HG03097 (cell line): ENCODE results near the gene EPB41L4A.
"Not testable (repeated sequence)": the region's sequence is repeated elsewhere in the genome, so short reads cannot be mapped to it uniquely, and the experiment has no call there.

Source experiments
- ATAC-seq: cut with Tn5 transposase; IDR thresholded peaks from one replicate; pipeline ENCODE4 v1.9.1; 2021; ENCODE audit not compliant: unreplicated experiment, low FRiP score

Gene EPB41L4A

DNA sequence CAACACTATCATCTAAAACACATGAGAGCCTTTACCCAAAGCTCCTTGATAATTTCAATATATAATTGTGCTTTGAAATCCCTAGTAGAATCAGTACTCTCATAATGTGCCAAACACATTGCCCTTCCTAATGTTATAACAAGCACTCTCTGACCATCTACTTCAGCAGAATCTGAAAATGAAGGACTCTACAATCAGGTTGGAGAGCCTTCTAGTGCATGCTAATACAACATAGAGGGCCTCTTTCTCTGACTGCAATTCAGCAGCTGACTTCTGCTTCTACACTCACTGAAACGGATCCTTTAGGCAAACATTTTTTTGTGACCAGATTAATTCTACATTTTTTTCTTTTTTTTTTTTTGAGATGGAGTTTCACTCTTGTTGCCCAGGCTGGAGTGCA lies 155.6 kb downstream of the EPB41L4A start:
- no peak for ATAC-seq

DNA sequence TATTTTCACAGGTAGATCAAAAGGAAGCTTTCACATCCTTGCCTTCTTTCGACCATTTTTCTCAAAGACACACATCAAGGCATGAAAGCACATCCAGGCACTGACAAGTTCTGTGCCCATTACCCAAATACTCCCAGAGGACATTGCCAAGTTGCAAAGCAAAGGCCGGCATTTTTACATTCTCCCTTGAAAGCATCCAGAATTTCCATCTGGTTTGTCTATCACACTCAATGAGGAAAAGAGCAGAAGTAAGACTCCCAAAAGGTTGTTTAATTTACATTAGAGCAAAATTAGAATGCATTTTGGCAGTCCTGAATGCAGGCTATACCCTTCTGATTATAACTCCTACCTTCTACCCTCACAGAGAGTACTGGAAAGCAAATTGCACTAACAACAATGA lies 160.5 kb downstream of the EPB41L4A start:
- ATAC-seq: no peak

DNA sequence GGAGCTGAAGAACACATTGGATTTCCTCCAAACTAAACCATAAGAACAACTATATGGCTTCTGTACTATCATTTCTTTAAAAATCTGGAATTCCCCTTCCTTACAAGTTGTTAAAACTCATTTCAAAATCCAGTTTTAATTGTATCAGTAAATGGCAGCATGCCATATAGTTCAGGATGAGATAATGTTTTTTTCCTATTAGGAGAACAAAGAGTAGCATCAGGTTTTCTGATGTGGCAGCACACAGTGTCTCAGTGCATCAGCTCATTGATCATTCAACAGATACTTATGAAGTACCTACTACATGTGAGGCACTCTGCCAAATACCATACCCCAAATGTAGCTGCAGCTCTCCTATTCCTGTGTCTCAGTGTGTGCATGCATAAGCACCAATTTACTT lies 161.1 kb downstream of the EPB41L4A start:
- no peak for ATAC-seq

DNA sequence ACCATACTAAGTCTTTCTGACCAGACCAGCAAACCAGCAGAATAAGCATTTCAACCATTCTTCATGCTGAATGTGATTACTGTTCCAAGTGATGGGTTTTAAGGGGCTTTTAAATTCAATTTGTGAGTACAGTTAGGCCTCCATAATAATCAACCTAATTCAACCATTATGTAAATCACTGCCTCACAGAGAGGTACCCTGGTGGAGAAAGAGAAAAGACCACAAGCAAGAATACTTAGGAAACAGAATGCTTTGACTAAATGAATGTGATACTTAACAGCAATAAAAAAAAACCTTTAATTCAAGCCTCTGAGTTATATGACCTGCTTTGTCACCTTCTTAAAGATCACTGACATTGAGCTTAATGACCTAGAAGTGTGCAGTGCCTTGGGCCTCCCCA lies 162.1 kb downstream of the EPB41L4A start:
- no peak for ATAC-seq

DNA sequence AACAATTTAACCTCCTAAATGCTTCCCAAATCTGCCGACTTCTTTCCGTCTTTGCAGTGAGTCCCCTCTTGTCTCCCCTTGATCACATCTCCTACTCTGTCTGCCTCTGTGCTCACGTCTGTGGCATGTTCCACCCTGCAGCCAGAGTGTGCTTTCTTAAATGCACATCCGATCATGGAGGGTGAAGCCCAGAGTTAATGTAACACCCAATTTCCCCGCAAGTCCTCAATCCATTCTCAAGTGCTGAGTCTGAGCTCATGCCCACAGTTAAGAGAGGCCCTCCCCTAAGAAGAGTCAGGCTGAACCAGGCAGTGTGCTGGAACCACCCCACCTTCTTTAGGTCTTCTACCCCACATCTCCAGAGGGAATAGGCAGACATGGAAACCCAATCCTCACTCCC lies 164.8 kb downstream of the EPB41L4A start:
- no peak for ATAC-seq

DNA sequence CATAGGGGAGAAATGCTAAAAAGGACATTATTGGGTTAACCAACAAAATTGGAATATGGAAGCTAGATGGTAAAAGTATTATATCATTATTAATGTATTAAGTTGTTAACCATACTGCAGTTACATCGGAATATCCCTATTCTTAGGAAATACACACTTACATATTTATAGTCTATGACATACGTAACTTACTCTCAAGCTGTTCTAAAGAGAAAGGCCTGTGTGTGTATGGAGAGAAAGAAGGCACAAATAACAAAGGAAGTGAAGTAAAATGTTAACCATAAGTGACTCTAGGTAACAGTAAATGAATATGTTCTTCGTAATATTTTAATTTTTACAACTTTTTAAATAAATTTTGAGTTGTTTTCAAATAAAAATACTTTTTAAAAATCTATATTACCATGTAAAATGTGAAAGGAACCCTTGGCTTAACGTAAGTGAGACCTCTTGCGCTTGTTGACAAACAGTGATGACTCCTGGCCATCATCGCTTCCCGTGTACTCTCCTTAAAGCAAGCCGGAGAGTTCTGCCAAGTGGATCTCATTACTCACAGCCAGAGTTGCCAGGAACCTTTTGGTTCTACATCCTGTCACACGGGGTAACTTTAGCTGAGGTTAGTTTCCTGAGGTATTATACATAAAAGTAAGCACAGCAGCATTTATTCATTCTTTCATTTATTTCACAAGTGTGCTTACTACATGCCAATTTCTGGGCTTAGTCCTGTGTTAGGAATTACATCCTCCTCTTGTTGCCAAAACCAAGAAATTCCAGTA lies 165.4 kb downstream of the EPB41L4A start:
- ATAC-seq: no peak

DNA sequence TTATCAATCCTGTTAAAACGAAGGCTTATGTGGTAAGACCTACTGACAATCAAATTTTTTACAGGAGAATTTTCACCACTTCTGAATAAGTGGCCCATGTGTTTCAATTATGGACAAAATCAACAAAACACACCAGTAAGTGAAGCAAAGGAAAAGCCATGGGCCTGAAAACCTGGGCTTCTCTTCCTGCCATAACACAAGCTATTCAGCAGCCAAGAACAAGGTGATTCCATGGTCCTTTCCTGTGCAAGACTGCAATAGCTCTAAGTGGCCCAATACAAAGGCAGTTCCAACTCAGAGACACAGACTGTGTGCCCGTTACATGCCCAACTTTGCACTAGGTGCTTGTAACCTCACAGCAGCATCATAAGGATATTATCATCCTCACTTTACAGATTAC lies 168.5 kb downstream of the EPB41L4A start:
- ATAC-seq: no peak

DNA sequence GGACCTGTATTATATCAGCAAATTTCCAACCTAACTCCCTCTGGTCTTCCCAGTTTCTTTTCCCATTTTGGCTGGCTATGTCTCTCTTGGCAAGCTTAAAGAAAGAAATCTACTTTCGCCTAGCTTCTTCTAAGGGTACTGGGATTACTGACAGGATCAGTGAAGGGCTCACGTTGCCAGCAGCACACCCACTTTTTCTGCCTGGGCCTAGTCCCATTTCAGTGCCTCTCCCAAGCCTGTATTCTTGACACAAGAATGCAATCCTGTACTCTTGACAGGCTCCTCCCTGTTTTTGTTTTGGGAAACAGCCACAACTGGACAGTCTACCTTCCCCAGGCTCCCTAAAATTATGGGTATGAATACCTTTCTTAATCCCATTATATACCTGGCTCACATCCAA lies 170.5 kb downstream of the EPB41L4A start:
- no peak for ATAC-seq

DNA sequence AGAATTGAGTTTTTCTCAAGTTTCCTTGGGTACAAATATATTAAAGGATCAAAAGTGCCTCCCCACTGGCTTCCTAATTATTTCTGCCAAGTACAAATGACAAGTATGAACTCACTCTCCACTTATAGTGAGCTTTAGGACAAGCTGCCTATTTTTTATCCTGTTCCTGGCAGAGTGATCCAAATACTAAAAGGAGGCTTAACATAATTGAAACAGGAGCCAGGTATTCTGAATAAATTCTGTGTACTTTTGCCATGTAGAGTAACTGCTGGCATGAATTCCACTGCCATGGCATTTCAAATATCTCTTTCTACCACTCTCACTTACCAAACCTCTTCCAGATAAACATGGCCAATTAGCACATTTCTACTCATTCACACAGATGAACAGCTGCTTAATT lies 171.1 kb downstream of the EPB41L4A start:
- ATAC-seq: no peak

DNA sequence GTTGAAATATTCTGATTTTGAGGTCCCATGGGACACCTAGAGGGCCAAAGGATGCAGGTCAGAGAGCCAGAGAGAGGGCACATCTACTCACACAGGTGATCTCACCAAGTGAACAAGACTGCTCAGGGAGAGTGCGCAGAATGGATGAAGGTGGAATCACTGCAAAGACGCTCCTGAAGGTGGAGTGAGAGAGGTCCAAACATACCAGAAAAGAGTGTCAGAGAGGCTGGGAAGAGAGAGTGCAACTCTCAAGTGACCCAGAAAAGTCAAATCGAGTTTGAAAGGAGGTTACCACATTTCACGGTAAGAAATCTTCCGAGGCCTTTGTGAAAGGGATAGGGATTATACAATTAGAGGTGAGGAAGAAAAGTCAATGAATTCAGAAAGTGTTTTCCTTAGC lies 173.4 kb downstream of the EPB41L4A start:
- ATAC-seq: no peak

DNA sequence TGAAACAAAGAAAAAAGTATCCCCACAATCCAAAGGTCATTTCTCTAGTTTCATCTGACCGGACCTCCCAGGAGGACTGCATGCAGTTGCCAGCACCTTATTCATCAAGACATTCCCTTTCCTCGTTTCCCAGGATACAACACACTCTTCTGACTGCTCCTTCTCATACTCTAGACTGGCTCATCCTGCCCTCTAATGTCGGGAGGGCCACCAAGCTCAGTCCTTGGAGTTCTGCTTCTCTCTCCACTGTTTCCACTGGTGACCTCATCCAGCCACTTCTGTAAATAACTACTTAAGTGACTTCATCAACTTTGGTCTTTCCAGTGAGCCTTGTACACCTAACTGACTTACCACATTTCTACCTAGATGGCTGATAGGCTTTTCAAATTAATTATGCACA lies 179.1 kb downstream of the EPB41L4A start:
- ATAC-seq: no peak

DNA sequence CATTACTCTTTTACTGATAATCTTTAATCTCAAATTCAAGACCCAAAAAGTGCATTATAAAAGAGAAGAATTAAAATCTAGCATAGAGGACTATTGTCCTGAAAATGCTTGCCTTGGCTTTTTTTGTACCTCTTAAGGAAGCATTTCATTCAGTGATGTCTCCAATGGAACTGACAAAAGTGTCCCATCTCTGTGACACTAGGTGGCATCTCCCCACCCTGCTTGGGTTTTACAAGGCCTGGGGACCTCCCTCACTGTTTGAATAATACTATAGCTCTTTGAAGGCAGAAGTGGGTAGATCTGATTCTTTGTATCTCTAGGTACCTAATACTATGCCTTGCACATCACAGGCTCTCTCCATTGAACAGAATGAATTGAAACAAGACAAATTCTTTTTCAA lies 180.6 kb downstream of the EPB41L4A start:
- no peak for ATAC-seq

DNA sequence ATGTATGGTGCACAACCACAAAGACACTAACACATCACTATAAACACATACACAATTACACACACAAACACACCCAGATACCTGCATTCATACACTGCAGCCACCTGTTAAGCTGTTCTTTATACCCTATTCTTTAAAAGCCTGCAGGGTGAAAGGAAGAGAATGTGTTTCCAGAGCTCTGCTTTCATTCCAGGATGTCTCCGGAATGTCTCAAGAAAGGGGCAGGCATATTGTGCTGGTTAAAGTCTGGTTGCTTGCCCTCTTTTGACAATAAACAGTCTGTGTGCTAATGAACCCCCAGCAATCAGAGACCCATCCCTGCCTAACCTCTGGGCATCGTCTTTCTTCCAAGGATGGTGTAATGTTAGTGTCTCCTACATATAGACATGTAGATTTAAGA lies 181.6 kb downstream of the EPB41L4A start:
- no peak for ATAC-seq

DNA sequence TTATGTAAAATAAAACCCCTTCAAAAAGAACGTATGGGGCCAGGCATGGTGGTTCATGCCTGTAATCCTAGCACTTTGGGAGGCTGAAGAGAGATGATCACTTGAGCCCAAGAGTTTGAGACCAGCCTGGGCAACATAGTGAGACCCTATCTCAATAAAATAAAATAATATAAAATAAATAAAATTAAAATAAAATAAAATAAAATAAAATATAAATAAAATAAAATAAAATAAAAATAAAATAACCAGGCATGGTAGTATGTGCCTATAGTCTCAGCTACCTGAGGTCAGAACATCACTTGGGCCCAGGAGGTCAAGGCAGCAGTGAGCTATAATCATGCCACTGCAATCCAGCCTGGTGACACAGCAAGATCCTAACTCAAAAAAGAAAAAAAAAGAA lies 185.1 kb downstream of the EPB41L4A start:
- no peak for ATAC-seq

DNA sequence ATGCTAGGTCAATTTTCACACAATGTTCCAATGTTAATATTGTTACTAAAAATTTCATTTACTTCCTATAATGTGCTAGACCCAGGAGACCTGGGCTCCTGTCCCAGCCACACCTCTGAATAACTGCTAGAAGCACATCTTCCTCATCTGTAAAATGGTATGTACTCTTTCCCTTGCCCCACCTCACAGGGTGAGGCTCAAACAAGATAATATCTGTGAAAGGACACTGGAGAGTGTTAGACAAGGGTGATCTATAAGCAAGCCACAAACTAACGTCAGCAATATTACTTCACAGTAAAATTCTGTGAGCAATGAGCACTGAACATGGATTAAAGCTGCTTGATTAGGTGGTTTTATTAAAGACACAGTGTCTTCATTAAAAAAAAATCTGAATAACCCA lies 186.4 kb downstream of the EPB41L4A start:
- ATAC-seq: no peak

DNA sequence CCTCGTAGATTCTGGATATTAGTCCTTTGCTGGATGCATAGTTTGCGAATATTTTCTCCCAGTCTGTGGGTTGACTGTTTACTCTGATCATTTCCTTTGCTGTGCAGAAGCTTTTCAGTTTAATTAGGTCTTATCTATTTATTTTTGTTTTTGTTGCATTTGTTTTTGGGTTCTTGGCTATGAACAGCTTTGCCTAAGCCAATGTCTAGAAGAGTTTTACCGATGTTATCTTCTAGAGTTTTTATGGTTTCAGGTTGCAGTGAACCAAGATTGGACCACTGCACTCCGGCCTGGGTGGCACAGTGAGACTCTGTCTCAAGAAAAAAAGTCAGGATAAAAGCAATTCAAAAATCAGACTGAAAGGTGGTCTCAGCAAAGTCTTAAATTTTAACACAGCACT lies 188.5 kb downstream of the EPB41L4A start:
- ATAC-seq: no peak

DNA sequence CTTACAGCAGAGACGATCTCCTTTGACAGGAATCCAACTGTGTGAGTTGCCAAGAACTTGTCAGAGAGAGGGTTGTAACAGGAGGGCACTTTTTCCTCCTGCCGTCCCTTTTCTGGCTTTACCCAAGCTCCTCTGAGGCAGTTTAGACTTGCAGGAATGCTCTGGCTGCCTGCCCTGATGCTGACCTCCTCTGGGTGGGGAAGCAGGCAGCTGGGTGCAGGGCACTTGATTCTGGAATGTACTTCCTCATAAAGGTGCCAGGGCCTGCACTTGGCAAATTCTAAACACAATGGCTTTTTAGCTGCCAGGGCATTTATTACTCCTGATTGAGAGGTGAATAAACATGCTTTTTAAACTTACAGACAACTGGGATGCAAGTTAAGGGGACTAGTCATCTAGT lies 190.4 kb downstream of the EPB41L4A start:
- no peak for ATAC-seq

DNA sequence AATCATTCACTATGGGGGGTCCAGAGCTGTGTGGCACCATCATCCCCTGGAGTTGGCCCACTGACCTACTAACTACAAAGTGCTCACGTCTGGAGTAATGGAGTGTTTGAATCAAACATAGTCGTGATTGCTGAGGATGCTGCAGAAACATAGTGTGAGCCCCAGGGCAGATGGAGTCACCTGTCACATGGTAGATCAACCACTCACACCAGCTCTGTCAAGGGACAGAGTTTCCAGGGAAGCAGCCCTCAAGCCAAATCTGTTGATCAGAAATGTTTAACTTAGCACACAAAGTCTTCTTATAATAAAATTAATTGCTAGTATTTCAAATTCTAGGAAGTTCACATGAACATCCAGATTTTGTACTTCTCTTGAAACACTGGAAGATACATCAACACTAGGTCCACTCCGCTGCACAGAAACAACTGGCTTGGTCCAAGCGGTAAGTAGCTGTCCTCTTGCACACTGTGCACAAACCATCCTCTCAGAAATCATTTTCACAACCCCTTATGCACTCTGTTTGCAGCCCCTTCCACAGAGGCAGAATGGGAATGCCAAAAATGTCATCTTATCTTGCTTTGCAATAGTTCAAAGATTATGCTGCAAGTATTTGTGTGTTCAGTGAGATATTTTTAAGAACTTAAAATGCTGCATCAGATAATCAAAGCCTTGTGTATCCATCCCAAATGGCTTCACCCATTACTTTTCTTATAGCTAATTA lies 191.0 kb downstream of the EPB41L4A start:
- no peak for ATAC-seq

DNA sequence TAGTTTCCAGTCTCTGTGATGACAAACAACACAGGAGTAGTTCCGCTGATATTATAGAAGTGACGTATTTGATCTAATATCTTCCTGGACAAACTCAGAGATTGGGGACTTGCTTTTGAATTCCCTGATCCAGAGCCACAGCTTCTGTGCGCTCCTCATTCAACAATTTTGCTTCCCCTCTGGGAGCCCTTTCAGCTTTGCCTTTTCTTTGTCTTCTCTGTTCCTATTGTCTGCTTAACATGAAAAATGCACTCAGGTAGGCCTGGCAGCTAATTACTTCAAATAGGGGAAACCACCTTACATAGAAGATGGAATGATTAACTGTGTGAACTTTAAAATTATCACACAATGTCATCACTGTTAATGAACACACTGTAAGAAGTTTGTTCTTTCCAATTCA lies 192.9 kb downstream of the EPB41L4A start:
- ATAC-seq: no peak

DNA sequence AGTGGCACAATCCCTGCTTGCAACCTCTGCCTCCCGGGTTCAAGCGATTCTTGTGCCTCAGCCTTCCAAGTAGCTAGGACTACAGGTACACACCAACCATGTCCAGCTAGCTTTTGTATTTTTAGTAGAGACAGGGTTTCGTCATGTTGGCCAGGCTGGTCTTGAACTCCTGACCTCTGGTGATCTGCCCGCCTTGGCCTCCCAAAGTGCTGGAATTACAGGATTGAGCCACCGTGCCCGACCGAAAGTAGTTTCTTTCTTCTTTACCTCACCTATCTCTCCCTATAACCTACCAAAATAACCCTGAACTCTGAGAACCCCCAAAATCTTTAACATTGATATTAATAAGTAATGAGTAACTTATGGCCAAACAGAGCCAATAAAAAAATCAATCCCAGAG lies 196.1 kb downstream of the EPB41L4A start:
- not testable (repeated sequence) for ATAC-seq

DNA sequence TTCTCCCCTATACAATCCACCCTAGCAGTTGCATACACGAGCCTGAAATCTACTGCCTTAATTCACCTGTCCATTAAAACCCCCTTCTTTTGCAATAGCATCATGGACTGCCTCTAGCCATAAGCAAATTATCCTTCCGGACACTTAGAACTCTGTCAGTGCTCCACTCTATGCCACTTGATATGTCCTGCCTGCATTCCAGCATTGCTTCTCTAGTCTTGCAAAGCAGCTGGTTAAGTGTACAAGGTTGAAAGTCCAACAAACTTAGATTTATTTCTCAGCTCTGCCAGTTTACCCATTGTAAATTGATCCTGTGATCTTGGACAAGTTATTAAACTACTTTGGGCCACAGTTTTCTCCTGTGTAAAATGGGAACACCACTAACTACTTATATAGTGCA lies 197.9 kb downstream of the EPB41L4A start:
- ATAC-seq: no peak

DNA sequence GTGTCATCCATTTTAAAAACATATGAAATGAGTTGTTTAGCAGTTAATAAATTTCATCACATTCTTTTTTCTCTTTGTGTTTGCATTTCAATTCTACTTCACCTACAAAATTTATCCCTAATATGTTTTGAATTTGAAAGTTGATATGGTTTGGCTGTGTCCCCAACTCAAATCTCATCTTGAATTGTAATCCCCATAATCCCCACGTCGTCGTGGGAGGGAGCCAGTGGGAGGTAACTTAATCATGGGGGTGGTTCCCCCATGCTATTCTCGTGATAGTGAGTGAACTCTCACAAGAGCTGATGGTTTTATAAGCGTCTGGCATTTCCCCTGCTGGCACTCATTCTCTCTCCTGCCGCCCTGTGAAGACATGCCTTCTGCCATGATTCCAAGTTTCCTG lies 200.1 kb downstream of the EPB41L4A start:
- no peak for ATAC-seq
